ENCODE results near the gene CHRNA1.
A peak's percentile ranks its signal among the peaks of the same experiment; 100 is the strongest.

CHRNA1 gene

GRCh38 chr2:174759381-174760065, 4.7 kb downstream of the CHRNA1 start:
- no peak for DNase-seq (ENCODE audit: low spot score)
- in situ Hi-C loops (cut with MboI; ENCODE audit: low sequenced_read_pairs, unreplicated experiment), result loop anchor here (25.0 kb wide), 1 partner anchor 228 kb away; no protein-coding TSS in a partner anchor
- no peak for TF ChIP-seq CTCF (IDR thresholded peaks at IDR 0.05; ENCODE audit: borderline replicate concordance, control extremely low read depth, extremely low read depth, insufficient read depth, missing control alignments)

GRCh38 chr2:174756743-174757142, 7.5 kb downstream of the CHRNA1 start:
- in situ Hi-C loops (cut with MboI; ENCODE audit: low sequenced_read_pairs, unreplicated experiment), result loop anchor here (25.0 kb wide), 1 partner anchor 231 kb away; no protein-coding TSS in a partner anchor
- no peak for DNase-seq (ENCODE audit: low spot score)

GRCh38 chr2:174753038-174753633, 11.1 kb downstream of the CHRNA1 start:
- no peak for TF ChIP-seq CTCF (IDR thresholded peaks at IDR 0.05; ENCODE audit: borderline replicate concordance, control extremely low read depth, extremely low read depth, insufficient read depth, missing control alignments)
- in situ Hi-C loops (cut with MboI; ENCODE audit: low sequenced_read_pairs, unreplicated experiment), result loop anchor here (25.0 kb wide), 1 partner anchor 234 kb away; no protein-coding TSS in a partner anchor
- no peak for DNase-seq (ENCODE audit: low spot score)

More at GRCh38 chr2:174756743-174757142, 7.5 kb downstream of the CHRNA1 start:
- TF ChIP-seq CTCF (IDR thresholded peaks at IDR 0.05; ENCODE audit: borderline replicate concordance, control extremely low read depth, extremely low read depth, insufficient read depth, missing control alignments), result no peak

GRCh38 chr2:174752403-174753037, 11.8 kb downstream of the CHRNA1 start:
- no peak for TF ChIP-seq CTCF (IDR thresholded peaks at IDR 0.05; ENCODE audit: borderline replicate concordance, control extremely low read depth, extremely low read depth, insufficient read depth, missing control alignments)
- peak; percentile 55 for DNase-seq (ENCODE audit: low spot score)
- in situ Hi-C loops (cut with MboI; ENCODE audit: low sequenced_read_pairs, unreplicated experiment), result loop anchor here (25.0 kb wide), 1 partner anchor 235 kb away; no protein-coding TSS in a partner anchor

GRCh38 chr2:174750923-174751441, 13.3 kb downstream of the CHRNA1 start:
- DNase-seq (ENCODE audit: low spot score), result no peak
- in situ Hi-C loops (cut with MboI; ENCODE audit: low sequenced_read_pairs, unreplicated experiment), result loop anchor here (25.0 kb wide), 1 partner anchor 236 kb away; no protein-coding TSS in a partner anchor
- no peak for TF ChIP-seq CTCF (IDR thresholded peaks at IDR 0.05; ENCODE audit: borderline replicate concordance, control extremely low read depth, extremely low read depth, insufficient read depth, missing control alignments)

- no peak for DNase-seq (ENCODE audit: low spot score)
- TF ChIP-seq CTCF (IDR thresholded peaks at IDR 0.05; ENCODE audit: borderline replicate concordance, control extremely low read depth, extremely low read depth, insufficient read depth, missing control alignments), result no peak
- in situ Hi-C loops (cut with MboI; ENCODE audit: low sequenced_read_pairs, unreplicated experiment), result loop anchor here (25.0 kb wide), 1 partner anchor 238 kb away; no protein-coding TSS in a partner anchor
These were observed 14.5 kb downstream of the CHRNA1 start for GRCh38 chr2:174749793-174750192.

Measured in GM13976 (cell line).